HL-60 (cell line): ENCODE data around the gene WWOX.

Source experiments
- DNase-seq, 2 experiments: peaks; one replicate each; pipeline ENCODE4 v3.0.0-alpha.2; 2010 to 2020; ENCODE audit warnings: low read depth in 1 of 2, low spot score in 1 of 2
- H3K27ac ChIP-seq: fragments of 250-450 bp; sonication (Bioruptor Pico); replicated peaks from 2 replicates; pipeline ENCODE4 v1.5.1; 2020; ENCODE audit warnings: mild to moderate bottlenecking, moderate library complexity
- H3K27me3 ChIP-seq: fragments of 250-450 bp; sonication (Bioruptor Pico); 2 replicates; pipeline ENCODE4 v1.5.1; 2021; ENCODE audit warnings: mild to moderate bottlenecking, moderate library complexity; ENCODE audit not compliant: insufficient read depth, poor library complexity, severe bottlenecking
- H3K4me3 ChIP-seq: replicated peaks from 2 replicates; pipeline ENCODE4 v1.5.1; 2011; ENCODE audit warnings: mild to moderate bottlenecking, control low read depth, low read length; ENCODE audit not compliant: insufficient read depth
- GABPA ChIP-seq: IDR thresholded peaks from 2 replicates; pipeline ENCODE4 v1.6.1; 2012; ENCODE audit warnings: low read depth
- POLR2AphosphoS5 ChIP-seq: IDR thresholded peaks from 2 replicates; pipeline ENCODE4 v1.6.1; 2012; ENCODE audit warnings: low read depth
- SPI1 ChIP-seq: IDR thresholded peaks from 2 replicates; pipeline ENCODE4 v1.6.1; 2012; ENCODE audit warnings: low read depth, mild to moderate bottlenecking, borderline replicate concordance
- TF ChIP-seq, protein P1 (sequence below): IDR thresholded peaks from one replicate; pipeline ENCODE4 v1.5.1; 2011; ENCODE audit warnings: low read length, control low read depth, inconsistent platforms; ENCODE audit not compliant: insufficient read depth
- TF ChIP-seq, protein P2 (sequence below): IDR thresholded peaks from 2 replicates; pipeline ENCODE4 v1.6.1; 2012; ENCODE audit warnings: low read depth; ENCODE audit not compliant: insufficient replicate concordance

WWOX gene

DNA sequence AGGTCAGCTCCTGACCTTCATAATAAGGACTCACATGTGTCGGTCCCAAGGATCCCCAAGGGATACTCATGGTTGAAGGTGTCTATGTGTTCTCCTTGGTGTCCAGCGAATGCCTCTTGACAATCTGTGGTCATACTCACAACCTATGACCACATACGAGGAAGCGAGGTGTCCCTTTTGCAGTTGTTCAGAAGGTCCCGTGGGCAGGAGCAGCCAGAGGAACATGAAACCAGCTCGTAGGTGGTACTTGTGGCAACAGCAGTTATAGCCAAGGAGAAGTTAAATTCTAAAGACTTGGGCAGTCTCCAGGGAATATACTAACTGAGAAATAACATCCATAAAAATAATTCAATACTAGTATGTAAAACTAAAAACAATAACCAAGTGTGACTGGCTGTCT, 685.3 kb downstream of the WWOX start:
- H3K4me3 ChIP-seq, result no peak overlapping the region
- H3K27me3 ChIP-seq, result no peaks in the 10 kb centered on the region
- TF ChIP-seq, protein P1, sequence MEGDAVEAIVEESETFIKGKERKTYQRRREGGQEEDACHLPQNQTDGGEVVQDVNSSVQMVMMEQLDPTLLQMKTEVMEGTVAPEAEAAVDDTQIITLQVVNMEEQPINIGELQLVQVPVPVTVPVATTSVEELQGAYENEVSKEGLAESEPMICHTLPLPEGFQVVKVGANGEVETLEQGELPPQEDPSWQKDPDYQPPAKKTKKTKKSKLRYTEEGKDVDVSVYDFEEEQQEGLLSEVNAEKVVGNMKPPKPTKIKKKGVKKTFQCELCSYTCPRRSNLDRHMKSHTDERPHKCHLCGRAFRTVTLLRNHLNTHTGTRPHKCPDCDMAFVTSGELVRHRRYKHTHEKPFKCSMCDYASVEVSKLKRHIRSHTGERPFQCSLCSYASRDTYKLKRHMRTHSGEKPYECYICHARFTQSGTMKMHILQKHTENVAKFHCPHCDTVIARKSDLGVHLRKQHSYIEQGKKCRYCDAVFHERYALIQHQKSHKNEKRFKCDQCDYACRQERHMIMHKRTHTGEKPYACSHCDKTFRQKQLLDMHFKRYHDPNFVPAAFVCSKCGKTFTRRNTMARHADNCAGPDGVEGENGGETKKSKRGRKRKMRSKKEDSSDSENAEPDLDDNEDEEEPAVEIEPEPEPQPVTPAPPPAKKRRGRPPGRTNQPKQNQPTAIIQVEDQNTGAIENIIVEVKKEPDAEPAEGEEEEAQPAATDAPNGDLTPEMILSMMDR, result no peak
- TF ChIP-seq, protein P2, sequence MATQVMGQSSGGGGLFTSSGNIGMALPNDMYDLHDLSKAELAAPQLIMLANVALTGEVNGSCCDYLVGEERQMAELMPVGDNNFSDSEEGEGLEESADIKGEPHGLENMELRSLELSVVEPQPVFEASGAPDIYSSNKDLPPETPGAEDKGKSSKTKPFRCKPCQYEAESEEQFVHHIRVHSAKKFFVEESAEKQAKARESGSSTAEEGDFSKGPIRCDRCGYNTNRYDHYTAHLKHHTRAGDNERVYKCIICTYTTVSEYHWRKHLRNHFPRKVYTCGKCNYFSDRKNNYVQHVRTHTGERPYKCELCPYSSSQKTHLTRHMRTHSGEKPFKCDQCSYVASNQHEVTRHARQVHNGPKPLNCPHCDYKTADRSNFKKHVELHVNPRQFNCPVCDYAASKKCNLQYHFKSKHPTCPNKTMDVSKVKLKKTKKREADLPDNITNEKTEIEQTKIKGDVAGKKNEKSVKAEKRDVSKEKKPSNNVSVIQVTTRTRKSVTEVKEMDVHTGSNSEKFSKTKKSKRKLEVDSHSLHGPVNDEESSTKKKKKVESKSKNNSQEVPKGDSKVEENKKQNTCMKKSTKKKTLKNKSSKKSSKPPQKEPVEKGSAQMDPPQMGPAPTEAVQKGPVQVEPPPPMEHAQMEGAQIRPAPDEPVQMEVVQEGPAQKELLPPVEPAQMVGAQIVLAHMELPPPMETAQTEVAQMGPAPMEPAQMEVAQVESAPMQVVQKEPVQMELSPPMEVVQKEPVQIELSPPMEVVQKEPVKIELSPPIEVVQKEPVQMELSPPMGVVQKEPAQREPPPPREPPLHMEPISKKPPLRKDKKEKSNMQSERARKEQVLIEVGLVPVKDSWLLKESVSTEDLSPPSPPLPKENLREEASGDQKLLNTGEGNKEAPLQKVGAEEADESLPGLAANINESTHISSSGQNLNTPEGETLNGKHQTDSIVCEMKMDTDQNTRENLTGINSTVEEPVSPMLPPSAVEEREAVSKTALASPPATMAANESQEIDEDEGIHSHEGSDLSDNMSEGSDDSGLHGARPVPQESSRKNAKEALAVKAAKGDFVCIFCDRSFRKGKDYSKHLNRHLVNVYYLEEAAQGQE, result no peak
- TF ChIP-seq POLR2AphosphoS5 (no peak), GABPA (no peak), SPI1 (no peak)
- no peak overlapping the region for H3K27ac ChIP-seq
- DNase-seq, result no peak

DNA sequence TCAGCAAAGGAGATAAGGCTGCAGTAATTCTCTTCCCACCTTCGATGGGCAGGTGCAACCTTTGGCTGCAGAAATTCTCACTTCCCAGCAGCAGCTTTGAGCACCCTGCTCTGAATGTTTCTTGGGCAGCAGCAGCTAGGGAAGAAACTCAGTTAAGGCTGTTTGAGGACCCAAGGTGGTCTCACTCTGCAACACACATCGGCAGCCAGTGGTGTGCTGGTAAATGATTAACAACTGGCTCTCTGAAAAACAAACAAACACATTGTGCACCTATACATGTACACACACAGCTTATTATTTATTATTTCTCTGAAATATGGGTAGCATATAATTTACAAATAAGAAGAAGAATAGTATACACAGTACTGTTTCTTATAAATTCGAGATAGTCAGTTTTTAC, 685.8 kb downstream of the WWOX start:
- Histone ChIP-seq H3K4me3 (no peak overlapping the region), H3K27me3 (no peaks in the 10 kb centered on the region), H3K27ac (no peak overlapping the region)
- no peak for TF ChIP-seq POLR2AphosphoS5
- no peak for TF ChIP-seq SPI1
- TF ChIP-seq, protein P1, result no peak
- TF ChIP-seq, protein P2, result no peak
- TF ChIP-seq GABPA, result no peak
- DNase-seq, result no peak

DNA sequence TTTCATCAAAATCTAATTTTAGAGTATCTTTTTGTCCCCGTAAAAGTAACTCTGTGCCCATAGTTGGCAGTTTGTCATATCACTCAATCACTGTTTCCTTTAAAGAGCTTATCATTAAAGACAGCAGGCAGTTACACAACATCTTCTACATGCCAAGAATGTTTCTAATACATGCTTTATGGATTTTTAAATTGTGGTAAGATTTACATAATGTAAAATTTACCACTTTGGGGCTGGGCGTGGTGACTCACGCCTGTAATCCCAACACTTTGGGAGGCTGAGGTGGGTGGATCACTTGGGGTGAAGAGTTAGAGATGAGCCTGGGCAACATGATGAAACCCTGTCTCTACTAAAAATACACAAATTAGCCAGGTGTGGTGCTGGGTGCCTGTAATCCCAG, 687.2 kb downstream of the WWOX start:
- DNase-seq, result no peak
- TF ChIP-seq GABPA, result no peak
- TF ChIP-seq, protein P1, result no peak
- TF ChIP-seq SPI1, result no peak
- TF ChIP-seq, protein P2, result no peak
- TF ChIP-seq POLR2AphosphoS5, result no peak
- Histone ChIP-seq H3K4me3 (no peak overlapping the region), H3K27me3 (no peaks in the 10 kb centered on the region), H3K27ac (no peak overlapping the region)
